Fibroblast of pulmonary artery (primary cell): Measurements from ENCODE around the gene GREB1.

Experiments used
- DNase-seq: peaks from one replicate; pipeline ENCODE4 v3.0.0-alpha.2; 2010; ENCODE audit warnings: low read depth
- H3K4me3 ChIP-seq: replicated peaks from 2 replicates; pipeline ENCODE4 v1.5.1; 2011; ENCODE audit warnings: low read depth, mild to moderate bottlenecking, control low read depth, low read length, moderate library complexity
- TF ChIP-seq, protein P1 (sequence below): IDR thresholded peaks from 2 replicates; pipeline ENCODE4 v1.5.1; 2011; ENCODE audit warnings: mild to moderate bottlenecking, control low read depth, low read length, inconsistent platforms; ENCODE audit errors: missing control alignments

GREB1 gene

DNA sequence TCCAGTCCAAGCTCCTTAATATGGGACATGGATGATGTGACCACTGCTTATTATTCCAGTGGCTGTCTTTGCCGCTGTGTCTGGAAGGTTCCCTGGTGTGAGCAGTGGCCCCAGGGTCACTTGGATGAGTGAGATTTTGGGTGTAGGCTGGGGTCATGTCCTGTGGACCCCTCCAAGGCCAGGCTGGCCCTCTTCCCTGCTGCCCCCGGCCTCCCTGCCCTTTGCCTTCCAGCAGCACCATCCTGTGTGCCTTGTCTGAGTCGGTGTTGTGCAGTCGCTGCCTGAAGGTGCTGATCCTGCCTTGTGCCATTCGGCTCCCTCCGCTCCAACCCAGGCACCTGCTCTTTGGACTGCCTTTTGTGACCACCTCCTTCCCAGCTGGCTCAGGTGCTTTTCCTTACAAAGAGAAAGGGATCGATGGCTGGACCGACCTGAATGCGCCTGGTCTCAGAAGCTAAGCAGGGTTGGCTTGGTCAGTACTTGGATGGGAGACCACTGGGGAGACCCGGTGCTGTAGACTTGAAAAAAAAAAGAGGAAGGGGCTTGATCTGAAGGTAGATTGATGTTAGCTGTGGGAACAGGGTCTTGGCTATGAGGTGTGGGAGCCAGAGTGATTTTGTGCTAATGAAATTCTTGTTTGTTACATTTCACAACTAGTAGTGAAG, 16.7 kb upstream of the GREB1 start:
- DNase-seq, result no peak
- no peak overlapping the region for H3K4me3 ChIP-seq
- TF ChIP-seq, protein P1, sequence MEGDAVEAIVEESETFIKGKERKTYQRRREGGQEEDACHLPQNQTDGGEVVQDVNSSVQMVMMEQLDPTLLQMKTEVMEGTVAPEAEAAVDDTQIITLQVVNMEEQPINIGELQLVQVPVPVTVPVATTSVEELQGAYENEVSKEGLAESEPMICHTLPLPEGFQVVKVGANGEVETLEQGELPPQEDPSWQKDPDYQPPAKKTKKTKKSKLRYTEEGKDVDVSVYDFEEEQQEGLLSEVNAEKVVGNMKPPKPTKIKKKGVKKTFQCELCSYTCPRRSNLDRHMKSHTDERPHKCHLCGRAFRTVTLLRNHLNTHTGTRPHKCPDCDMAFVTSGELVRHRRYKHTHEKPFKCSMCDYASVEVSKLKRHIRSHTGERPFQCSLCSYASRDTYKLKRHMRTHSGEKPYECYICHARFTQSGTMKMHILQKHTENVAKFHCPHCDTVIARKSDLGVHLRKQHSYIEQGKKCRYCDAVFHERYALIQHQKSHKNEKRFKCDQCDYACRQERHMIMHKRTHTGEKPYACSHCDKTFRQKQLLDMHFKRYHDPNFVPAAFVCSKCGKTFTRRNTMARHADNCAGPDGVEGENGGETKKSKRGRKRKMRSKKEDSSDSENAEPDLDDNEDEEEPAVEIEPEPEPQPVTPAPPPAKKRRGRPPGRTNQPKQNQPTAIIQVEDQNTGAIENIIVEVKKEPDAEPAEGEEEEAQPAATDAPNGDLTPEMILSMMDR, result no peak

DNA sequence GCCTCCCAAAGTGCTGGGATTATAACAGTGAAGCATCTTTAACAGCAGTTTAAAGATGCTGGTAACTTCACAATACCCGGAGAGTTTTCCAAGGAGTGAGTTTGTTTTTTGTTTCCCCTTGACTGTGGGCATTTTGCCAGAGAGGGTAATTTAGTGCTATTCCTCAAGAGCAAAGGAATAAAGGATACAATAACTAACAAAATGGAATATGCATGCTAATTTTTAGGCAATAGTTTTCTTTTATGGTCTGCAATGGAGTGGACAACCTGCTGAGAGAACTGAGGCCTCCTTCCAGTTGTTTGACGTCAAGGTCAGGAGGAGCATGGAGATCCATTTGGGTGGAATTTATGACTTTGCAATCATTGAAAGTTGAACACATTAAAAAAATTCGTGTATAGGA, 15.9 kb upstream of the GREB1 start:
- TF ChIP-seq, protein P1, result no peak
- no peak overlapping the region for H3K4me3 ChIP-seq
- no peak for DNase-seq

DNA sequence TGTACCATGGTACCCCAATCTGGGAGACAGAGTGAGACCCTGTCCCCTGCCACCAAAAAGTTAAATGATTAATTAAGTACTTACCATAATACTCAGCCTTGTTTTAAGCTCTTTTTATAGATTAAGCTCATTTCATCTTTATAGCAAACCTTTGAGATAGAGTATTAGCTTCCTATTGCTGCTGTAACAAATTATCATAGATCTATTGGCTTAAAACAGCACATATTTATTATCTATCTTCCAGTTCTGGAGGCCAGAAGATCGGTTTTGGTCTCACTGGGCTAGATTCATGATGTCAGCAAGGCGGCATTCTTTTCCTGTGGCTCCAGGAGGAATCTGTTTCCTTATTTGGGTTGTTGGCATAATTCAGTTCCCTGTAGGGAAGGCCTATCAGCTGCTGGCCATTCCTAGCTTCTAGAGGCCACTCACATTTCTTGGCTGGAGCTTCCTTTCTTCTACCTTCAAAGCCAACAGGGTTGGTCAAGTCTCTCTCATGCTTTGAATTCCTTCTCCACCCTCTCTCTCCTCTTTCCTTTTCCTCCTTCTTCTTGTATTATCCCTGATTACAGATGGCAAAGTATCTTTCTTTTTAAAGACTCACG, 13.7 kb upstream of the GREB1 start:
- TF ChIP-seq, protein P1, result no peak
- DNase-seq, result no peak
- H3K4me3 ChIP-seq, result no peak overlapping the region

DNA sequence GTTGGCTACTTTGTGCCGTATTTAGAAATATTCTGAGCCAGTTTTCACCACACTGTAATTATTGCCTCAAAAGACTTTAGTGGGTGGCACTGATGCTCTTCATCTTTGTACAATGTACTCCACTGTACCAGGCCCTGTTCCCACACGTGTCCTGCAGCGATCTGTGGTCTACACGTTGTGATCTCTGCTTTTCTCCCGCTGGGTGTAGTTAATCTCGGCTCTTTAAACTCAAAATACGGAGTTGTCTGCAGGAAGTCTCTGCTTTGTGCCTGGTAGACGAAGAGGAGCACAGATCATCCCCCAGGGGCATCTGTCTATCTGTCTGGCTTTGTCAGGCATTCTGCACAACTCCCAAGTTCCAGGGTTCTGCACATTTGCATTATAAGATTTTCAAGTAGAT, 12.1 kb upstream of the GREB1 start:
- DNase-seq, result no peak
- H3K4me3 ChIP-seq, result no peak overlapping the region
- TF ChIP-seq, protein P1, result no peak

DNA sequence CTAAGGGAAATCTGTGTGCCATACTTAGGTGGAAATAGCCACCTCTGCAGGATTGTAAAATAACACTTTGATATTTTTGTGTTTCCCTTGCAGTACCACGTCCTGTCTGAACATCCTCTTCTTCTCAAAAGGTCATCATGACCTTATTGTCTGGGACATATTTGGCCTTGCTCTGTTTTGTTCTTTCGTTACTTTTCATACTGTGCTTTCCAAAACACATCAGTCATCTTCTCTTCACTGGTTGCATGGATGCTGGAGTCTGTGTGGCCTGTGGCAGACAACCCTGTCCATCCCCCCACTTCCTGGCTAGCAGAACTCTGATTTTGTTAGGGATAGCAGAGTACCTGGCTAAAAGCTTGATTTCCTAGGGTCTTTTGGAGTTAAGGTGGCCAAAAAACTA, 9.4 kb upstream of the GREB1 start:
- no peak overlapping the region for H3K4me3 ChIP-seq
- no peak for DNase-seq
- TF ChIP-seq, protein P1, result no peak

DNA sequence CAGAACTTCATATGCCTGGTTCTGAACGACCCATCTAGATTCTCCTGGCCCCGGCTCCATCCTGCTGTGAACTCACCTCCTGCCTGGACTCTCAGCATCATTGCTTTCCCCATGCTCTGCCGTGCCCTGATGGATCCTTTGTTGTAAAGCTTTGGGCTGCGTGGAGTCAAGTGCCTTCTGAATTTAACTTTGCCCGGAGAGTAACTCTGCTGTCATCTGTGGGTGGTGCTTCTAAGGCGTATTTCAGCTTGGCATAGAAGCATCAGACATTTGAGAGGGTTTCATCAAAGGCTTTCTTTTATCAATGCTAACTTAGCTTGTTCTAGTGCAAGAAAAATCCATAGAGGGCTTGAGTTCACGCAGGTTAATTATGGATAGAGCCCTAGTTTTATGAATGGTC, 8.1 kb upstream of the GREB1 start:
- no peak for DNase-seq
- TF ChIP-seq, protein P1, result no peak
- no peak overlapping the region for H3K4me3 ChIP-seq

DNA sequence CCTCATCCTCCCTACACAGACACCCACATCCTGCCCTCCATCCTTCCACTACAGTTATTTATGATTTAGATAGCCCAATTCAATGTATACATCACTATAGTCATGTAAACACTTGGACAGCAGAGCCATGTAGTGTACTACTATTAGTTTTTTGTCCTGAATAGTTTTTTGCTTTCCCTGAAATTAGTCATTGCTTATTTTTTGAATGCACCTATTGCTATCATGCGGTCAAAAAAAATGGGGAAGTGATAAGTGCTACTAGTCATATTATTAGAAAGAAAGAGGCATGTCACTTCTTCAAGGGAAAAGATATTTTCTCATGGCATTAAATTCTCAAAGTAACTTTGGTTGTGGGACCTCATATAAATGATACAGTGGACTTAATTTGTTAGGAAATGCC, 6.8 kb upstream of the GREB1 start:
- TF ChIP-seq, protein P1, result no peak
- no peak for DNase-seq
- no peak overlapping the region for H3K4me3 ChIP-seq
